GM12874 (cell line): ENCODE data around the gene ZNF217.

Source experiments
- TF ChIP-seq, protein P1 (sequence below): IDR thresholded peaks from 2 replicates; pipeline ENCODE4 v1.5.1; 2011; ENCODE audit warnings: low read depth, mild to moderate bottlenecking, control low read depth, low read length, moderate library complexity; ENCODE audit not compliant: insufficient read depth

Gene ZNF217

DNA sequence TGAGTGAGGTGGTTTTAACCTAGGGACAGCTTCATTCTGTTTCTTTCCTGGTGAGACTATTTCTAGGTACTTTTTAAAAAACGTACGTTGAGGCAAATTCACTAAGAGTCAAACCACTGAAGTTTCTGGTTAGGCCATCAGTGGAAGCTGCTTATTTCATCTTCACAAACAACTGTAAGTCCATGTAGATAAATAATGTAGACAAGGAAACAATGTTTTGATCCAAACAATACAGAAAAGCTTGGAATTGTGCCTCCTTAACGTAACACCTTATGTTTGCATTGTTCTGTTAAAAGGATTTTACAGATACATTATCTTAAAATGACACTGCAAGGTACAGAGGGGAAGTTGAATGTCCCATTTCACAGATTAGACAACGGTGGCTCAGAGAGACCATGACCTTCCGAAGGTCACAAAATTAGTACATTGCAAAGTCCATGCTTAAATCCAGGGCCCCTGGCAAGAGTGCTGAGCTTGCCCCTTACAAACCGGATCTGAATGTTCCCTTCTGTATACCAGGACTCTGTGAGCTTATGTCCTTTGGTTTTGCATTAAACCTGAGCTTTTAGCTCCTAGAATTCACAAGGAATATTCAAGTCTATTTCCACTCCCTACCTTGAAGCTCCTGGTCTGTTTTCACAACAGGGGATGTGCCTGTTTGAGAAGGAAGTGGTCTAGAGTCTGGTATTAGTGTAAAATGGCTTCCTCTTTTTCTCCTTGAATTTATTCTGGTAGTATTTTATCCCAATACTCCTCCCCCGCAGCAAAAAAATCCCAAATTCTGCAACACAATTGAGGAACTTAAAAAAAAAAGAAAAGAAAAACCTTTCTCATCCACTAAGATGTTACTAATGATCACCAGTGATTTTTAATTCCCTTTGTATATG lies 28.9 kb upstream of the ZNF217 start:
- TF ChIP-seq, protein P1, sequence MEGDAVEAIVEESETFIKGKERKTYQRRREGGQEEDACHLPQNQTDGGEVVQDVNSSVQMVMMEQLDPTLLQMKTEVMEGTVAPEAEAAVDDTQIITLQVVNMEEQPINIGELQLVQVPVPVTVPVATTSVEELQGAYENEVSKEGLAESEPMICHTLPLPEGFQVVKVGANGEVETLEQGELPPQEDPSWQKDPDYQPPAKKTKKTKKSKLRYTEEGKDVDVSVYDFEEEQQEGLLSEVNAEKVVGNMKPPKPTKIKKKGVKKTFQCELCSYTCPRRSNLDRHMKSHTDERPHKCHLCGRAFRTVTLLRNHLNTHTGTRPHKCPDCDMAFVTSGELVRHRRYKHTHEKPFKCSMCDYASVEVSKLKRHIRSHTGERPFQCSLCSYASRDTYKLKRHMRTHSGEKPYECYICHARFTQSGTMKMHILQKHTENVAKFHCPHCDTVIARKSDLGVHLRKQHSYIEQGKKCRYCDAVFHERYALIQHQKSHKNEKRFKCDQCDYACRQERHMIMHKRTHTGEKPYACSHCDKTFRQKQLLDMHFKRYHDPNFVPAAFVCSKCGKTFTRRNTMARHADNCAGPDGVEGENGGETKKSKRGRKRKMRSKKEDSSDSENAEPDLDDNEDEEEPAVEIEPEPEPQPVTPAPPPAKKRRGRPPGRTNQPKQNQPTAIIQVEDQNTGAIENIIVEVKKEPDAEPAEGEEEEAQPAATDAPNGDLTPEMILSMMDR, result no peak

DNA sequence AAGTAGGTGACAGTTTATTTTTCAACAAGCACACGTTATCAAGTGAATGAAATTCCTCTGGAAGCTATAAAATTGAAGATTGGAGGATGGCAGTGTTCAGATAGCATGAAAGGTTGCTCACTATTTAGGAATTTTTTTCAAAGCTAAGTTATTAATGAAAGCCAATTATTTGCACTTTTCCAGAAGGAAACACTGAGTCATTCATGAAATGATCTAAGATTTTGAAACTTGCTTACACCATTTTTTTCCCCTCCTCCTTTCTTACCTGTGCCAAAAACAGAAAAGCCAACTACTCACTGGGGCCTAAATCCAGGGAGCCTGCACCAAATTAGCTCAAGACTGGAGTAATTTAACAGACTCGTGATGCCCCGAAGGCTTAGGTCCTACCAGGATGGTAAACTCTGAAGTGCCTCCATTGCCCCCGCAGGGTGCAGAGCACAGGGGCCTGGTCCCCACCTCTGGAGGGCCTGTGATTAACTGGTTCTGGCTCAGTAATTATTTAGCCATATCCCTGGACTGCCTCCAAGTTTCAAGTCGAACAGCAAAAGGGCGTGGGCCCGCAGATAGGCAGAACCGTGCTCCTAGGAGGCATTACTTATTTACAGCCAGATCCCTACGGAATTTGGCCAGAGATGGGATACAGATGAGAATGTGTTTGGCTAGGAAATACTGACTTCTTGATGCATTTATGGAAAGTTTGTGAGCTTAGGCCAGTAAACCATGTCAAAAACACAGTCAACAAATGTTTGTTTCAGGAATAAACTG lies 28.0 kb upstream of the ZNF217 start:
- TF ChIP-seq, protein P1, result no peak

DNA sequence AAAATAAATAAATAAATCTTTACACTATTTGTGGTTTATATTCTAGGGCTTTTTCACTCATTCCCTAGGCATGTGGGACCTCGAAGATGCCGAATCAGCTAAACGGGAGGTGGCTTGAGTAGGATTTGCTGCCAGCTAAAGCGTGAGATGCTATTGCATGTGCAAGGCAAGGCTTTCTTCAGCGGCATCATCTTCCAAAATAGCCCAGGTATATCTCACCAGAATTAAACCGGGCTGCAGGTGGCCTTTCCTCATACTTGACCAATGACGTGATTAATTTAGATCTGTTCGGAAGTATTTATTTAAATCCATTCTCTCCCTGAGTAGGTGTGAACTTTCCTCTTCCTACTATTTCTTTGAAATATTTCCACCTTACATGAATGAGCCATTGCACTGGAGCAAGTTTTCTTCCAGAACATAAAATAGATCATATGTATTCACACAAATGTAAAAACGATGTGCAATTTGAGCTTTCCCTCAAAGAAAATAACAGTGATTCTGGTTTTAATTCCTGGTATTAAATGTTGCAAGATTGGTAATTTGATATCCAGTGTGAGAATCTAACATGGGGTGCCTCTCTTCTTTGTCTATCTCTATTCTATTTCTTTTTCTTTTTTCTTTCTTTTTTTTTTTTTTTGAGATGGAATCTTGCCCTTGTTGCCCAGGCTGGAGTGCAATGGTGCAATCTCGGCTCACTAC lies 24.3 kb upstream of the ZNF217 start:
- TF ChIP-seq, protein P1, result no peak

DNA sequence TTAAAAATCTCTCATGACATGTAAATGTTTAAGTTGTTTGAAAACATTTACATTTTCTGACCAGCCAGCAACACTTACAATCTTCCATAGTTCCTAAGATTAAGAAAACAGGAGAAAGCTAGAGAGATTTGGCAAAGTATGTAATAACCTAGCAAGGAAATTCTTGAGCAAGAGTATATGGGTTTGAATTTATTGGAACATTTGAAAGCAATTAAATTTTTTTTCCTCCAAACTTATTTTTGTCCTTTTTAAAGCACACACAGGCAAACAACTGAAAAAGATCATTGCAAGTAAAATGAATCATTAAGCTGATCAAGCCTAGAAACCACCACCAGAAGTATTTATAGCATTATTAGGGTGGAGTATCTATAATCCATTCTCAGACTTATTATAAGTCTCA lies 20.1 kb upstream of the ZNF217 start:
- TF ChIP-seq, protein P1, result no peak

DNA sequence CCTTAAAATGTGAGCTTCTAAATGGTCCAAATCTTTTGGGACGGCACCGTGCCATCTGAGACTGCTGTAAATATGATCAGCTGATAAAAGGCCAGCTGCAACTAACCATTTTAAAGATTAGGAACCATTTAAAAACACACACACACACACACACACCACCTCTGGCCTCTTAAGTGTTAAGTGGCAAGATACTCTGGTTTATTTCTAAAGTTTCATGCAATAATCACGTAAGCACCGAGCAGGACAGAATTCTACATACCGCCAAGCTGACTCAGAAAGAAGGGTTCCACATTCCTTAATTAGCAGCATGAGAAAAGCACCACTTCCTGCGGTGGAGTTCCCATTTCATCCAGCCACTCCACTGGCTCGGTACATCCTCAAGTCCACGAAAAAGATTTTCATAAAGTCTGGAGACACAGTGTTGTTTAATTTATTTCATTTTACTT lies 17.8 kb upstream of the ZNF217 start:
- TF ChIP-seq, protein P1, result no peak

DNA sequence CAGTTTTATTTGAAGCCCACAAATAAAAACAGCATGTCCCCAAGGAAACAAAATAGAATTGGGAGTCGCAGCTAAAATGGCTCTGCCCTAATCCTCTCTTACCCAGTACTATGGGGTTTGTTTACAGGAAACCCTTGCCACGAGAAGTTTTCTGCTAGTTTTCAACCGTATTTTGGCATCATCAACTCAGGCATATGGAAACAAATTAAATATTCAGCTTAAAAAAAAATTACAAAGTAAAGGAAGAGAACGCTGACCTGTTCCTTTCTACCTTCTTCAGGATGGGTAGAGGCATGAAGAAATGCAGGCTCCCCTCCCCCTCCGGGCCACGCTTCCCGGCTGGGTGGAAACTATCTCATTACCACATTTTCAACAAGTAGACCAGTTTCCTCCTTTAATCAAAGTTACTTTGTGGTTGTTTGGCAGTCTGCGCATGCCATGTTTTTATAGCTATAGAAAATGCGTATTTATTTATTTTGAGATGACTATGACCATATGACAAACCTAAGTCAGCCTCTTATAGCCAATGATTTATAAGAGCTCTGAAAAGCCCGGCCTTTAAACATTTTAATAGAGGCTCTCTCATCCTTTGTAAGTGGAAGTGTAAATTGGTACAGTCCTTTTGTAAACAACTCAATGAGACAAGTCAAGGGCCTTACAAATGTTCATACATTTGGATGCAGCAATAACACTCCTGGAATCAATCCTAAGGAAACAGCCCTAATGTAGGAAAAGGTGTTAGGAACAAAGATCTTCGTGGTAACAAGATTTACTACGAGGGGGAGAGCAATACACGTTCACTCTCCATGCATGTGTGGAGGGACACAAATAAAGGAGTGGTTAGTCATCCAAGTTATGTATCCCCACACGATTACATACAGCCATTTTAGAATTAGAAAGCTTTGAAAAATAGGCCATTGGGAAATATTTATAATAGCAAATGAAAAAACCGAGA lies 16.1 kb upstream of the ZNF217 start:
- TF ChIP-seq, protein P1, result no peak
